Ascending aorta (tissue), 2 donors: Measurements from ENCODE around the gene MCF2L. TPM values are rescaled to one million over a fixed set of nuclear protein-coding genes. Genes with fewer than 3 reads are reported as not detected.

Experiments used
- DNase-seq, 2 donors: peaks; one replicate each; pipeline ENCODE4 v3.0.0-alpha.2; 2019; ENCODE audit warnings: low spot score in 2 of 2
- H3K27ac ChIP-seq, 2 donors: fragments of 200-600 bp; sonication (generic); one replicate each; pipeline ENCODE4 v1.5.1; 2016 to 2017; ENCODE audit warnings: mild to moderate bottlenecking in 1 of 2
- H3K27me3 ChIP-seq: fragments of 200-600 bp; sonication (generic); one replicate; pipeline ENCODE4 v1.5.1; 2017
- H3K36me3 ChIP-seq, 2 donors: fragments of 200-600 bp; sonication (generic); one replicate each; pipeline ENCODE4 v1.5.1; 2016
- H3K4me1 ChIP-seq, 2 donors: fragments of 200-600 bp; sonication (generic); one replicate each; pipeline ENCODE4 v1.5.1; 2016 to 2017; ENCODE audit warnings: mild to moderate bottlenecking in 1 of 2
- H3K4me3 ChIP-seq, 2 donors: fragments of 200-600 bp; sonication (generic); one replicate each; pipeline ENCODE4 v1.5.1; 2016 to 2017; ENCODE audit warnings: mild to moderate bottlenecking in 1 of 2
- H3K9me3 ChIP-seq, 2 donors: fragments of 200-600 bp; sonication (generic); one replicate each; pipeline ENCODE4 v1.5.1; 2016
- CTCF ChIP-seq, 3 experiments: fragments of 200-600 bp in 2 of 3; fragments of 450-650 bp in 1 of 3; sonication (generic) in 2 of 3; IDR thresholded peaks; one replicate each; pipeline ENCODE4 v1.5.1; 2016 to 2019; ENCODE audit warnings: antibody characterized with exemption in 3 of 3, mild to moderate bottlenecking in 1 of 3, moderate library complexity in 1 of 3
- intact Hi-C: fragments of 100-400 bp; cut with DNase I; formaldehyde crosslinking; loops from one replicate; pipeline ENCODE4 v1.15.1; 2023
- total RNA-seq: library from RNA; depleted of rRNA; stranded (reverse); fragments of >200 nt; gene quantifications from one replicate; pipeline ENCODE4 v1.1.0, GENCODE V29; 2016

The MCF2L gene
- total RNA-seq, 1 donor from 2014 or later = 112 TPM

- DNase-seq = no peak
- Histone ChIP-seq H3K9me3 (no peaks in the 10 kb centered on the region), H3K4me3 (no peak overlapping the region), H3K27me3 (no peaks in the 10 kb centered on the region), H3K27ac (no peak overlapping the region), H3K36me3 (no peaks in the 10 kb centered on the region), H3K4me1 (no peaks in the 10 kb centered on the region)
- intact Hi-C loops = loop anchor here (10.0 kb wide), 1 partner anchor 183 kb away; no protein-coding TSS in a partner anchor
- TF ChIP-seq CTCF (IDR thresholded peaks at IDR 0.05) = no peak
Measured at GRCh38 chr13:113031465-113031864, 62.5 kb downstream of the MCF2L start.

GRCh38 chr13:113032291-113032690, 63.3 kb downstream of the MCF2L start:
- intact Hi-C loops = loop anchor here (10.0 kb wide), 1 partner anchor 183 kb away; no protein-coding TSS in a partner anchor
- H3K27me3 ChIP-seq = no peaks in the 10 kb centered on the region
- TF ChIP-seq CTCF (IDR thresholded peaks at IDR 0.05) = no peak
- no peaks in the 10 kb centered on the region for H3K9me3 ChIP-seq
- H3K36me3 ChIP-seq = no peaks in the 10 kb centered on the region
- H3K4me3 ChIP-seq = no peak overlapping the region
- no peak for DNase-seq
- no peaks in the 10 kb centered on the region for H3K4me1 ChIP-seq
- no peak overlapping the region for H3K27ac ChIP-seq

GRCh38 chr13:113033054-113033850, 64.2 kb downstream of the MCF2L start:
- DNase-seq = no peak
- Histone ChIP-seq H3K27me3 (no peaks in the 10 kb centered on the region), H3K9me3 (no peaks in the 10 kb centered on the region), H3K27ac (no peak overlapping the region), H3K36me3 (no peaks in the 10 kb centered on the region), H3K4me1 (no peaks in the 10 kb centered on the region), H3K4me3 (no peak overlapping the region)
- TF ChIP-seq CTCF (IDR thresholded peaks at IDR 0.05) = no peak
- intact Hi-C loops = loop anchor here (10.0 kb wide), 1 partner anchor 182 kb away; no protein-coding TSS in a partner anchor

DNA sequence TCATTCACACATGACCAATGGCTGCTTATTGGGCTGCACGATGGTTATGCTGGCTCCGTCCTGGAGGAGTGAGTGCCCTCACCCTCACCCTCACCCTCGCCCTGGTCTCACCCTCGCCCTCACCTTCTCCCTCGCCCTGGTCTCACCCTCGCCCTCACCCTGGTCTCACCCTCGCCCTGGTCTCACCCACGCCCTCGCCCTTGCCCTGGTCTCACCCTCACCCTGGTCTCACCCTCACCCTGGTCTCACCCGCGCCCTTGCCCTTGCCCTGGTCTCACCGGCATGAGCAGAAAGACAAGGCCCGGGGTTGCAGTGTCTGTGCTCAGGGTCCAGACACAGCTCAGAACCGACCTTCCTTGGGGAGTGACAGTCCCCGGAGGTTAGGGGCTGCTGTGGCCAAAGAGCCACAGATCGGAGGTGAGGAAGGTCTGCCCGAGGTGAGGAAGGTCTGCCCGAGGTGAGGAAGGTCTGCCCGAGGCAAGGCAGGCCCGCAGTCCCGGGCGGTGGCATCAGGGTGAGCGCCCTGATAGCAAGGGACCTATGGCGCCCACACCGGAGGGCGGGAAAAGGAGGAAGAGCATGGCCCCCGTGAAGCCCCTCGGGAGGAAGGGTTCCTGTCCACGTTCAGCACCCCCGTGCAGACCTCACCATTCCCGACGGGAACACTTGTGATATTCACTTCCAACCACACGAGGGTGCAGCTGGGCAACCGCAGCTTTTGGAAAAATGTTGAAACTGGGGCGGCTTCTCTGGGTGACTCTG, 65.6 kb downstream of the MCF2L start:
- intact Hi-C loops = loop anchor here (2.0 to 10.0 kb wide), 2 partner anchors 118 to 180 kb away; no protein-coding TSS in a partner anchor
- TF ChIP-seq CTCF (IDR thresholded peaks at IDR 0.05) = peak; percentile 36 to 78 (median 36)
- H3K27ac ChIP-seq = no peak overlapping the region
- no peaks in the 10 kb centered on the region for H3K9me3 ChIP-seq
- DNase-seq = no peak
- no peaks in the 10 kb centered on the region for H3K27me3 ChIP-seq
- no peaks in the 10 kb centered on the region for H3K4me1 ChIP-seq
- no peaks in the 10 kb centered on the region for H3K36me3 ChIP-seq
- no peak overlapping the region for H3K4me3 ChIP-seq

- Histone ChIP-seq H3K36me3 (no peaks in the 10 kb centered on the region), H3K4me3 (peak overlapping the region; percentile 3 to 23), H3K27me3 (no peaks in the 10 kb centered on the region), H3K27ac (no peak overlapping the region), H3K4me1 (no peaks in the 10 kb centered on the region), H3K9me3 (no peaks in the 10 kb centered on the region)
- intact Hi-C loops = loop anchor here (2.0 to 10.0 kb wide), 2 partner anchors 117 to 179 kb away; no protein-coding TSS in a partner anchor
- no peak for DNase-seq
- TF ChIP-seq CTCF (IDR thresholded peaks at IDR 0.05) = no peak
Measured at GRCh38 chr13:113035213-113035800, 66.3 kb downstream of the MCF2L start.
